GM21825 (cell line): Measurements from ENCODE around the gene TSHB.
"Not testable (repeated sequence)": the region's sequence is repeated elsewhere in the genome, so short reads cannot be mapped to it uniquely, and the experiment has no call there.

Experiments used
- ATAC-seq: cut with Tn5 transposase; IDR thresholded peaks from one replicate; pipeline ENCODE4 v1.9.1; 2021; ENCODE audit warnings: mild to moderate bottlenecking, moderate library complexity; ENCODE audit not compliant: unreplicated experiment

TSHB gene

DNA sequence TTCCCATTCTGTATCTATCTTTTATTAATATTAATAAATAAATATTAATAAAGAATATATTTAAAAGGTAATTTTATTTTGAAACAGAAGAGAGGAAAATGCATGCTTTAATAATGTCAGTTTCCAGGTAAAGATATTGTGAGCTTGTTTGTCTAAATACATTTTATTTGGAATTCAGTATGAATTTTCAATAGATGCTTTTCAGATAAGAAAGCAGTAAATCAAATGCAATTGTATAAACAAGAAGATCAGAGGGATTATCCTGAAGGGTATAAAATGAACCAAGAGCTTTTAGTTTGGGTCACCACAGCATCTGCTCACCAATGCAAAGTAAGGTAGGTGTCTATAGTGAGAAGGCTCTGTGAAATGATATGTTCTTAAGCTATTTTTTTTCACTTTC, at the start of gene TSHB:
Gene TSHB, plus strand, starts transcription at position 301 of the 400 bp plus-strand sequence. CDS start 3,537 bp downstream, outside the sequence.
- ATAC-seq = no peak

DNA sequence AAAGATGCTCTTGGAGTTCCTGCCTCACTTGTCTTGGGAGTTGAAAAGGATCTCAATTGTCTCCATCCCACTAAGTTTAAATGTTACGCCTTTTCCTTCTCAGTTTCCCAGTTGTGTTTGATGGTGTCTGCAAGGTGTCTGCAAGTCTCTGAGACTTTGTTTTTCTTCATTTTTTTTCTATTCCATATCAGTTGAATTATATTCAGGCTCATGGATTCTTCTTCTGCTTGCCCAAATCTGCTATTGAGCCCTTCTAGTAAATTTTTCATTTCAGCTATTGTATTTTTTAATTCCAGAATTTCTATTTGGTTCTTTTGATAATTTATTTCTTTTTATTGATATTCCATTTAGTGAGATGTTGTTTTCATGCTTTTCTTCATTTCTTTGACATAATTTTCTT, 47.4 kb upstream of the TSHB start:
- no peak for ATAC-seq

DNA sequence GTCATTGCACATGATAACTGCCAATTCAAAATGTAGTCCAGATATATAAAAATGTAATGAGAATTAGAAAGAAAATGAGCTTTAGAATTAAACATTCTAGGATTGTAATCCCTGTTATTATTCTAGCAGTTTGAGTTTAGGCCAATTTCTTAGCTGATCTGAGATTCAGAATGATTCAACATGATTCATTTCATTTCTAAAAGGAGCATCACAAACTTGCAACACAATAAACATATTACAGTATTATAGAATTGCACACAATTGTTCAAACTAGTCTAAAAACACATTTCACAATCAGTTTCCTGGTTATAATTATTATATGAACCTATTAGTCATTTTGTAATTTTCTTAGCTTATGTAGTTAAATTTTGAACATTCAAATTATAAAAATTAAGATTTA, 43.3 kb upstream of the TSHB start:
- ATAC-seq = no peak

DNA sequence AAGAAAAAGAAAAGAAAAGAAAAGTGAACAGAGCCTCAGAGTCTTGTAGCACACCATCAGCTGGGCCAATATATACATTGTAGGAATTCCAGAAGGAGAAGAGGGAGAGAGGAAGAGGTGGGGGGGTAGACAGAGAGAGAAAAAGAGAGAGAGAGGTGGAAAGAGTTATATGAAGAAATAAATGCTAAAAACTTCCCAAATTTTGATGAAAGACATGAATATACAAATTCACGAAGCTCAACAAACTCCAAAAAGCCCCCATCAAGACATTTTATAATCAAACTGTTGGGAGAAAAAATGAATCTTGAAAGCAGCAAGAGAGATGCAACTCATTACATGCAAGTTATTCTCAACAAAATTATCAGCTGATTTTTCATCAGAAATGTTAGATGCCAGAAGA, 41.5 kb upstream of the TSHB start:
- ATAC-seq = no peak

DNA sequence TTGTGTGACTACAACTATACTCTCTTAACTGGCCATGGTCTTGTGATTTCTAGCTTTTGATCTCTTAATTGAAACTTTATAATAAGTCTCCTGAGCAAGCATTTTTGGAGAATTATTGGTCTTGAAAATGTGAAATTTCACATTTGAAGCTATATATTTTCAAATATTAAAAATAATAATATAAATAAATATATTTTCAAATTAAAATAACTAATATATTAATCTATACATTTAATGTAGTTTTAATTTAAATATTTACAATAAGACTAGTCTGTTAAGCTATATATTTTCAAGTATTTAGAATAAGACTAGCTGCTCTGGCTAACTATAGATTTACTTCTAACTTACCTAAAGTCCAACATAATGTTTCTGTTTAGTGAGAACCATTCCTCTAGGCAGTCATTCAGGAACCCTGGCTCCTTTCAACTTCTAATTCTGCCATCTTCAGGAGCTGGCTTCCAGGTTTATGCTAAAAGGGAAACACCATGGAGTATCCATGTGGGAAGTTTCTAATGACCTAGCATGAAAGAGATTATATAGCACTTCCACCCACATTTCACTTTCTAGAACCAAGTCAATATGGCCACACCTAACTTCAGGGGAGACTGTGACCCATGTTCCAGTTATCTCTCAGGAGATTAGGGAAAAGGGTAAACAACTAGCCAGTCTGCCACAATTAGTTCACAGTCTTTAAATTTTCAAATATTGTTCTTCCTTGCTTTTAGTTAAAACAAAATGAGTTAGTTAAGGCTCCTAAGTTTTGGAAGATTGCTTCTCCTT, 31.9 kb upstream of the TSHB start:
- ATAC-seq = no peak

DNA sequence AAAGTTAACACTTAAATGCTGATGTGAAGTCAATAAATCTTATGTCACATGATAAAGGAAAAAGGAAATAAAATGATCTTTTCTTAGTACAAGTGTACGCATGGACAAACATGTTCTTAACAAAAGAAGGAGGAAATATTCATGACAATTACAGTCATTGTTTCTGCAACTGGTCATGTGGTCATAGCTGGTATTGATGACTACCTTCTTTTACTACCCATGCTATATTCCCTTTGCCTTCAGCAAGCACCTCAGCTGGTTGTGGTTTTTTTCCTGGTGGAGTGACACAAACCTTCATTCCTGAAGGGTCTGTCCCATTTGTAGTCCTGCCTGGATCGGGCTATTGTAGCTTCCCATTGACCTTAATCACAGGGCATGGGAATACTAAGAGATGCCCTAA, 23.4 kb upstream of the TSHB start:
- no peak for ATAC-seq

DNA sequence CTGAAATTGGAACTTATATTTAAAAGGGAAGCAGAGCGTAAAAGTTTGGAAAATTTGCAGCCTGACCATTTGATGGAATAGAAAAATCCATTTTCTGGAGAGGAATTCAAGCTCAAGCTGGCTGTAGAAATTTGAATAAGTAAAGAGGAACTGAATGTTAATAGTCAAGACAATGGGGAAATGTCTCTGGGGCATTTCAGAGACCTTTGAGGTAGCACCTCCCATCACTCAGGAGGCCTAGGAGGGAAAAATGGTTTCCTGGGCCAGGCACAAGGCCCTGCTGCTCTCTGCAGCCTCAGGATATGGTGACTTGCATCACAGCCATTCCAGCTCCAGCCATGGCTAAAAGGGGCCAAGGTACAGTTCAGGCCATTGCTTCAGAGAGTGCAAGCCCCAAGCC, 17.6 kb upstream of the TSHB start:
- no peak for ATAC-seq

DNA sequence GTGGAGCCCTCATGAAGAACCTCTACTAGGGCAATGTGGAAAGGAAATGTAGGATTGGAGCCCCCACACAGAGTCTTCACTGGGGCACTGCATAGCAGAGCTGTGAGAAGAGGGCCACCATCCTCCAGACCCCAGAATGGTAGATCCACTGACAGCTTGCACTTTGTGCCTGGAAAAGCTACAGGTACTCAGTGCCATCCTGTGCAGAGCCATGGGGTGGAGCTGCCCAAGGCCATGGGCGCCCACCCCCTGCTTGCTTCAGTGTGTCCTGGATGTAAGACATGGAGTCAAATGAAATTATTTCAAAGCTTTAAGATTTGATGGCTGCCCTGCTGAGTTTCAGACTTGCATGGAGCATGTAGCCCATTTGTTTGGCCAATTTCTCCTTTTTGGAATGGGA, 17.2 kb upstream of the TSHB start:
- no peak for ATAC-seq

DNA sequence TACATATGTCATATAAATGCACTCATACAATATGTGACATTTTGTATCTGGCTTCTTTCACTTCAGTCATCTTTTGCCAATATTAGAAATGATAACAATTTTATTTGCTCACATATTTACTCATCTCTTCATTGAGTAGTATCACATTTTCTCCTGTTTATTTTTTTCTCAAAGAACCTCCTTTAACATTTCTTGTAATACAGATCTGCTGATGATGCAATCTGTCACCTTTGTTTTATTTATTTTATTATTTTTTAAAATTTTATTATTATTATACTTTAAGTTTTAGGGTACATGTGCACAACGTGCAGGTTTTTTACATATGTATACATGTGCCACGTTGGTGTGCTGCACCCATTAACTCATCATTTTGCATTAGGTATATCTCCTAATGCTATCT, 15.8 kb upstream of the TSHB start:
- no peak for ATAC-seq

DNA sequence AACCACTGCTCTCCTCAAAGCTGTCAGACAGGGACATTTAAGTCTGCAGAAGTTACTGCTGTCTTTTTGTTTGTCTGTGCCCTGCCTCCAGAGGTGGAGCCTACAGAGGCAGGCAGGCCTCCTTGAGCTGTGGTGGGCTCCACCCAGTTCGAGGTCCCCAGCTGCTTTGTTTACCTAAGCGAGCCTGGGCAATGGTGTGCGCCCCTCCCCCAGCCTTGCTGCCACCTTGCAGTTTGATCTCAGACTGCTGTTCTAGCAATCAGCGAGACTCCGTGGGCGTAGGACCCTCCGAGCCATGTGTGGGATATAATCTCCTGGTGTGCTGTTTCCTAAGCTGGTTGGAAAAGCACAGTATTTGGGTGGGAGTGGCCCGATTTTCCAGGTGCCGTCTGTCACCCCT, 10.1 kb upstream of the TSHB start:
- not testable (repeated sequence) for ATAC-seq

DNA sequence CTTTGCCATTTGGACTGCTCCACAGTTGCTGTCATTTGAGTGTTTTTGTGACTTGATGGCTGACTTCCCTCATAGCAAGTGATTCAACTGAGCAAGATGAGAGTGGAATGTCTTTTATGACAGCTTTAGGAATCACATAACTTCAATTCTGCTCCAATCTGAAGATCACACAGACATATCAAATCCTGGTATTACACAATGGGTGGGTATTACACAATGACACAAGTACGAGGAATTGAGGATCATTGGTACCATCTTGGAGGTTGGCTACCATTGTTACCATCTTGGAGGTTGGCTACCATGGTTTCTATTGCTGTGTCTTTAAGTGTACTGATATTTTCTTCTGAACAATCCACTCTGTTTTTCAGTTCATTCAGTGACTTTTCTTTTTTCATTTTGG, 8.5 kb upstream of the TSHB start:
- no peak for ATAC-seq

DNA sequence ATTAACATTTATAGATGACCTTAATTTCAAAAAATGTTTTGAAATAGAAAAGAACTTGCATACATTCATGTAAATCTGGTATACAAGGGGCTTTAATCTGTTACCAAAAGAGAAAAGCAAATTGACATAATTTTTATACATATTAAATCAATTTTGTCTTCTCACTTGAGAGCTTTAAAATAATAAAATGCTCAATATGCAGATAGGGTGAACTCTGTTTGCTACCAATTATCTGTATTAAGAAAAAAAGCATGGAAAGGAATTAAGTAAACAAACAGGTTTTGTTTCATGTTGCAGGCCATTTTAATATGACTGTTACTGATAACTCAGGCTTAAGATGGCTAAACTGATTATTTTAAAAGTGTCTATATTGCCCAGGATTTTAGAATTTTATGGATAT, 6.0 kb upstream of the TSHB start:
- no peak for ATAC-seq

DNA sequence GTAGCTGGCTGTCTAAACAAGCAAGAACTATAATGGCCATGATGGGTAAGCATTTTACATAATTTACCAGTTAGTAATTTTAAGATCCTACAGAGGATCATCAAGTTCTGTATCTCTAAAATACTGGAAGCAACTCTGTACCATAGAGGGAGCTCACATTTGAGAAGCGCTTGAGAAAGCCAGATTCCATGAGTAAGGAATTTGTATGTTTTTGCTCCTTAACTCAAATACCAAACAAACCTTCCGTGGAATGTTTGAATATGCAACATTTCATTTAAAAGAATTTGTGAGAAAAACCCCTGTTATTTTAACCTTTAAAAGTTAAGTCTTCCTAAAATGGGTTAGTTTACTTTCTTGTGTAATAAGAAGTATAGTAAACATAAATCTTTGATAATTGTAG, 2.0 kb downstream of the TSHB start:
- no peak for ATAC-seq

DNA sequence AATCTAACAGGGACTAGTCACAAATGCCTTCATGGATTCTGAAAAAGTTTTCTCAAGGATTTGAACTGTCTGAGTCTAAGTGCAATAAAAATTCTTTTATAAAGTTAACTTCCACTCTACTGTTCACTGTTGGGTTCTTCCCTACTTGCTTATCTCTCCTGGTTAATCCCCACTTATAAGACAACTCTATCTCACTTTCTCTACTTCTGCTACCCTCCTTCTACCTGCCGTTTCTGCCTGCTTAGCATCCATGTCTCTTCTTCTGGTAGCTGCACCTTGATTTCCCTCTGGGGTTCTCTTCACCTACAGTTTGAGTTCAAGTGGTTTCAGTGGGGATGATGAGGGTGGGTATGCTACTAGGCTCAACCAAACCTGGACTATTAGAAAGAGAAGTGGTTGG, 6.0 kb downstream of the TSHB start:
- ATAC-seq = no peak

DNA sequence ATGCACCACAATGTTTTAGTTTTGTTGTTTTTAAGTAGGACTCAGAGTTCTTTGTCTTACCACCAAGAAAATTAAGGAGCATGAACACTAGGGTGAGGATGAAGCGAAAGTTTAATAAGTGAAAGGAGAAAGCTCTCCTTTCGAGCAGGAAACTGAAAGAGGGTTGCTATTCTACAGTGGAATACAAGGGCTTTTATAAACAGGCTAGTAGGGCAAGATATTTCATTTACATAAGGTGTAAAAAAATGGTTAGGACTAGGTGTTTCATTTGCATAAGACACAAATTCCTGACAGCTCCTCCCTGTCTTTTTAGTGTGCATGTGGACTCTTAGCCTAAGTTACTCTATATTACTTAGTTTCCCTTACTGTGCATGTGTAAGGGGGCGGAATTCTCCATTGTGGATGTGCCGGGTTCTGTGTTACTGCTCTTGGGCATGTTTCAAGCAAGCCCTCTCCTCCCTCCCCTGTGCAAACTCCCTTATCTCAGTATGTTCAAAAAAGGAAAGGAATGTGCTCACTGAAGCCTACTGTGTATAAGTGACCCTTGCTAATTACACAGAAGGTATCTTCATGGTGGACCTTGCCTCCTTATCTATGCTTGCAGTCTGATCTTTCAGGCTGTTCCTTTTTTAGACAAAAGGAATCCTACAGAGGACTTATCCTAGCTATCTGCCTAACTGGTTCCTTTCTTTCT, 7.3 kb downstream of the TSHB start:
- no peak for ATAC-seq

DNA sequence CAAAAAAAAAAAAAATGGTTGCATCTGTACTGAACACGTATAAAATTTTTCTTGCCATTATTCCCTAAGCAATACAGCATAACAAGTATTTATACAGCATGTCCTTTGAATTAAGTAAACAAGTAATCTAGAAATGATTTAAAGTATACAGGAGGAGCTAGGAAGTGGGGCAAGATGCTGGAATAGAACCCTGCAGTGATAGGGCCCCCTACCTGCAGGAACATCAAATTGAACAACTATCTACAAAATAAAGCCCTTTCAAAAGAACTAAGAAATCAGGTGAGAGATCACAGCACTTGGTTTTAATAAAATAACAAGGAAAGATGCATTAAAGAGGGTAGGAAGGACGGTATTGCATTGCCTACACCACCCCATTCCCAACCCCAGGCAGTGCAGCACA, 10.9 kb downstream of the TSHB start:
- no peak for ATAC-seq

DNA sequence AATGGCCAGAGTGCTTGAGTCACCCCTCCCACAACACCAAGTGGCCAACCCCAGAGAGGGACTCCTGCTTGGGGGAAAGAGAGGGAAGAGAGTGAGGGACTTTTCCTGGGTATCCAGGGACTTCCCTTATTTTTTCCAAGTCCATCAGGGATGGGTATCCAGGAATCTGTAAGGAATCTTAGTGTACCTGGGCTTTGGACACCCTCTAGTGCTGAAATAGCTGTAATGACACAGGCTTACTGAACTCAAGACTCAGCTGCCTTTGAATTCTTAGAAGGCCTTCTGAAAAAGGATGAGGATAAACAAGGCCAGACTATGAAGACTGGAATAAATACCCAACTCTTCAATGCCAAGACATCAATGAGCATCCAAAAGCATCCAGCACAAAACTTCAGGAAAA, 12.0 kb downstream of the TSHB start:
- no peak for ATAC-seq

DNA sequence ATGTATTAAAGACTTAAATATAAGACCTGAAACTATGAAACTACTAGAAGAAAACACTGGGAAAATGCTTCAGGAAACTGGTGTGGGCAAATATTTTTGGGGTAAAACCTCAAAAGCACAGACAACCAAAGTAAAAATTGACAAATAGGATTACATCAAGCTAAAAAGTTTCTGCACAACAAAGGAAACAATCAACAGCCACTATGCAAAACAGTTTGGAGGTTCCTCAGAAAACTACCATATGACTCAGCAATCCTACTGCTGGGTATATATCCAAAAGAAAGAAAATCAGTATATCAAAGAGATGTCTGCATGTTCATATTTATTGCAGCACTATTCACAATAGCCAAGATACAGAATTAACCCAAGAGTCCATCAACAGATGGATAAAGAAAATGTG, 17.1 kb downstream of the TSHB start:
- ATAC-seq = no peak

DNA sequence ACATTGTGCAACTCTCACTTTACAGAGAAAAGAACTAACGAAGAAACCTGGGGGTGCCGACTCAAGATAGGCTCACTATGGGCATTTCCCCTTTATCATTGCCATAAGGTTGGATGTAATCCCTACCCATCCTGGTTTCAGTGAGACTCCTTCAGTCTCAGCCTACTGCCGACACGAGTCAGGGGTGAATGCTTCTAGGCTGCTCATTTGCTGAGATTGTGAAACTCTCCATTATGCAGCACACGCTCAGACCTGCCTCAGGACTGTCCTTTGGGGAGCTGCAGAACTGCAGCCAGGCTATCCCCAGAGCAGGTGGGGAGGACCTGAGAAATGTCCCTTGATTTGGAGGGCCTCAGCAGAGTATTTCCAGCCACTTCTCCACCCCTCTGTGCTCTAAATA, 22.2 kb downstream of the TSHB start:
- no peak for ATAC-seq

DNA sequence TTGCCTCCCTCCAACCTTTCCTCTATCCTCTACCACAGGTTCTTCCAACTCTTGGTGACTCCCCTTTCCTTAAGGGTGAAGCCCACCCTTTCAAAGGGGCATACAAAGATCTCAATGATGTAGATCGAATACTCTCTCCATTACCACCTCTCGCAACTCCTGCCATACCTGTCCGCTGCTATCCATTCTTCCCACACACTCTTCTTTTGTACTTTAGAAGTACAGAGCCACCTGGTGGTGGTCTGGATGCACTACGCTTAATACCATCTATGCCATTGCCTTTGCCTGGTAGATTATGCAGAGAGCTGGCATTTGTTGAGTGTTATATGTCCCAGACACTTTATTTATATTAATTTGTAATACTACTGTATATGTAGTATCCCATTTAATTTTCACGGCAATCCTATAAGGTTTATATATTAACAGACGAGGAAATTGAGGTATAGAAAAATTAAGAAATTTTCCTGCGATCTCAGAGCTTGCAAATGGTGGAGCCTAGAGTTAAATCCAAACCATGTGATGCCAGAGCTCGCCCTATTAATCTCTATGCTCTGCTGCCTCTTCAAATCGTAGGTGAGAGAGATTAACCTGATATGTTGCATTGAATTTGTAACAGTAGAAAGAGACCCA, 22.9 kb downstream of the TSHB start:
- peak; percentile 68 for ATAC-seq

DNA sequence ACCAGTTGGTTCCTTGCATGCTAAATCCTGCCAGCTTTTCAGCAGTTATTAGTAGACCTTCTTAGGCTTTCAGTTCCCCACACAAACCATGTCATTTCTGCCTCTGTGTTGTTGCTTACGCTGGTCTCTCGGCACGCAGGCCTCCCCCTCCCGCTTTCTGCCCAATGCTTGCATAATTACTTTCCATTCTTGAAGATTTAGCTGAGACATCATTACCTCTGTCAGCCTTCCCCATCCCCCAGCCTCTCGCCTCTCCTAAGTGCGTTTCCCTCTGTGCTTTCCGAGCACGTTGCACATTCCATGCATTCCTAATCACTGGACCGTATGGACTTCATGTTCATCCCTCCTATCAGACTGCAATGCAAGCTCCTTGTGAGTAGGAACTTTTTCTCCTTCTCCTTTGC, 26.8 kb downstream of the TSHB start:
- ATAC-seq = no peak

DNA sequence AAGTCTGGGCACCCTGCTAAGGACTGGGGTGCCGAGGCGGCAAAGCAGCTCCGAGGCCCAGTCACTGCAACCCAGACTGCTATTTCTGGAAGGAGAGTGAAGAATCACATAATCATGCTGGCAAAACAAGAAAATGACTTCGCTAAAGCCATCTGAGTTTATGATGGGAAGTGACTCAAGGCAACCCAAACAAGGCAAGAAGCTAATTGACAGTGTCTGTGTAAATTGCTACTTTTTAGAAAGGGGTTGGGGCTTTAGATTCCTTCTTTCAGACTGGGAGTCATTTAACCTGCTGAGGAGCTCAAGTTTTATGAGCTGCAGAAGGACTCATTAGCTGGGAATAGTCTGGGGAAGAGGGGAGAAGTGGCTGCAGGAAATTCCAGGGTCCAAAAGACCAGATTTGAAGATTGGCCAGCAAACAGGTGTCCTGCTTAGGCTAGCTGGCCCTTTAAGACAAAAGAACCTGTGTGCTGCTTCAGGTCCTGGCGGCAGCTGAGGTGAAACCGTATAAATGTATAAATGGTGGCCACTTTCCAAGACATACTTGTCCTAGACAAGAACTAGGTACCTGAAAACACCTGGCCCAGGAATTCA, 28.1 kb downstream of the TSHB start:
- ATAC-seq = no peak
